Endothelial cell (in vitro differentiated cells): ENCODE results near the gene CMIP. TPM values are rescaled to one million over a fixed set of nuclear protein-coding genes. Genes with fewer than 3 reads are reported as not detected.
A peak's percentile ranks its signal among the peaks of the same experiment; 100 is the strongest.

Source experiments
- DNase-seq: peaks from one replicate; pipeline ENCODE4 v3.0.0; 2021; ENCODE audit warnings: low spot score
- H3K27ac Mint-ChIP-seq: one replicate; pipeline ENCODE4 v1.8.0; 2021; ENCODE audit warnings: mixed read lengths, inconsistent platforms; ENCODE audit not compliant: unreplicated experiment
- H3K27me3 Mint-ChIP-seq: one replicate; pipeline ENCODE4 v1.8.0; 2021; ENCODE audit warnings: mild to moderate bottlenecking, moderate library complexity, mixed read lengths, inconsistent platforms; ENCODE audit not compliant: unreplicated experiment
- H3K36me3 Mint-ChIP-seq: one replicate; pipeline ENCODE4 v1.8.0; 2021; ENCODE audit warnings: mild to moderate bottlenecking, low read depth, mixed read lengths, inconsistent platforms; ENCODE audit not compliant: unreplicated experiment
- H3K4me1 Mint-ChIP-seq: one replicate; pipeline ENCODE4 v1.8.0; 2021; ENCODE audit warnings: mild to moderate bottlenecking, mixed read lengths, inconsistent platforms; ENCODE audit not compliant: unreplicated experiment
- H3K4me3 Mint-ChIP-seq: one replicate; pipeline ENCODE4 v1.8.0; 2021; ENCODE audit warnings: mild to moderate bottlenecking, mixed read lengths, inconsistent platforms; ENCODE audit not compliant: unreplicated experiment
- H3K9me3 Mint-ChIP-seq: one replicate; pipeline ENCODE4 v1.8.0; 2021; ENCODE audit warnings: mixed read lengths, inconsistent platforms; ENCODE audit not compliant: unreplicated experiment
- total RNA-seq: library from RNA; stranded (reverse); fragmentation: NEBNext Ultra II Directional; extraction: Animal tissue kit (Norgen Biotek cat#: 25700); gene quantifications from one replicate; pipeline ENCODE4 v1.2.1, GENCODE V29; 2021; ENCODE audit not compliant: unreplicated experiment
- TF ChIP-seq, protein P1 (sequence below): fragments of 200-600 bp; sonication (generic); IDR thresholded peaks from one replicate; pipeline ENCODE4 v1.5.0; 2021; ENCODE audit warnings: antibody characterized with exemption; ENCODE audit not compliant: unreplicated experiment

The CMIP gene
- total RNA-seq, 1 donor from 2014 or later, result 98.9 TPM

DNA sequence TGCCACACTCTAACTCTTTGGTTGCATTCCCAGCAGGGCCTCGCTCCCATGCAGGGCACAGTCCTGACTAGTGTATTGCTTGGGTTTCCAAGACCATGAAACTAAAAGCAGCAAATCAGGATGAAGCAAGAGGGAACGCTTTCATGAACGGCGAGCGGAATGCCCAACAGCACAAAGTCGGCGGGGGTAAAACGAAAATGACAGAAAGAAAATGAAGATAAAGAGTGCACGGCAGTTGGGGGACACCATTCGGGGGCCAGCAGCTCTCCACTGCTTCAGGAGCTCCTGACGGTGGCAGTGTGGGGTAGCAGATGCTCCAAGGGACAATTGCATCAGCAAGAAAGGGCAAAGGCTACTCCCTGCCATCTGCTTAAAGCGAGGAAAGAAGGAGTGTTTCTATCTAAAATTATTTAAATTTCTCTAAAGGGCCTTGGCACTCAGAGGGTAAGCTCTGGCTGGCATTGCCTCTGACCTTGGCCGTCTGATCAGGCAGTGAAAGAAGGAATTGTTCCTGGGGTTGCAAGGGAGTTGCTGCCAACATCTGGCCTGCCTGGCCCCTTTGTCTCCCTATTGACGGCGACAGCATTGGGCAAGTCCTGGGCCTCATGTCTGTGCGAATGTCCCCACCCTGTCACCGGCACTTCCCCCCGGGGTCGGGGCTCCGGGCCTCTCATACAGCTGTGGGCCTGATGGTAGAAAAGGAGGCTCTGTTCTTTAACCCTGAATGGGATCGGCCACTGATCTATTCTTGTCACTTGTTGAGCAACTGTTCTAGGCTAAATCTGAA lies 138.2 kb downstream of the CMIP start:
- H3K27ac Mint-ChIP-seq, result peak overlapping the region; percentile 4
- DNase-seq, result no peak
- H3K4me3 Mint-ChIP-seq, result peak overlapping the region; percentile 4
- H3K36me3 Mint-ChIP-seq, result peaks cover 10% of the 10 kb centered on the region
- peaks cover 27% of the 10 kb centered on the region for H3K27me3 Mint-ChIP-seq
- H3K4me1 Mint-ChIP-seq, result peaks cover 20% of the 10 kb centered on the region
- TF ChIP-seq, protein P1, sequence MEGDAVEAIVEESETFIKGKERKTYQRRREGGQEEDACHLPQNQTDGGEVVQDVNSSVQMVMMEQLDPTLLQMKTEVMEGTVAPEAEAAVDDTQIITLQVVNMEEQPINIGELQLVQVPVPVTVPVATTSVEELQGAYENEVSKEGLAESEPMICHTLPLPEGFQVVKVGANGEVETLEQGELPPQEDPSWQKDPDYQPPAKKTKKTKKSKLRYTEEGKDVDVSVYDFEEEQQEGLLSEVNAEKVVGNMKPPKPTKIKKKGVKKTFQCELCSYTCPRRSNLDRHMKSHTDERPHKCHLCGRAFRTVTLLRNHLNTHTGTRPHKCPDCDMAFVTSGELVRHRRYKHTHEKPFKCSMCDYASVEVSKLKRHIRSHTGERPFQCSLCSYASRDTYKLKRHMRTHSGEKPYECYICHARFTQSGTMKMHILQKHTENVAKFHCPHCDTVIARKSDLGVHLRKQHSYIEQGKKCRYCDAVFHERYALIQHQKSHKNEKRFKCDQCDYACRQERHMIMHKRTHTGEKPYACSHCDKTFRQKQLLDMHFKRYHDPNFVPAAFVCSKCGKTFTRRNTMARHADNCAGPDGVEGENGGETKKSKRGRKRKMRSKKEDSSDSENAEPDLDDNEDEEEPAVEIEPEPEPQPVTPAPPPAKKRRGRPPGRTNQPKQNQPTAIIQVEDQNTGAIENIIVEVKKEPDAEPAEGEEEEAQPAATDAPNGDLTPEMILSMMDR, result no peak
- H3K9me3 Mint-ChIP-seq, result no peaks in the 10 kb centered on the region

DNA sequence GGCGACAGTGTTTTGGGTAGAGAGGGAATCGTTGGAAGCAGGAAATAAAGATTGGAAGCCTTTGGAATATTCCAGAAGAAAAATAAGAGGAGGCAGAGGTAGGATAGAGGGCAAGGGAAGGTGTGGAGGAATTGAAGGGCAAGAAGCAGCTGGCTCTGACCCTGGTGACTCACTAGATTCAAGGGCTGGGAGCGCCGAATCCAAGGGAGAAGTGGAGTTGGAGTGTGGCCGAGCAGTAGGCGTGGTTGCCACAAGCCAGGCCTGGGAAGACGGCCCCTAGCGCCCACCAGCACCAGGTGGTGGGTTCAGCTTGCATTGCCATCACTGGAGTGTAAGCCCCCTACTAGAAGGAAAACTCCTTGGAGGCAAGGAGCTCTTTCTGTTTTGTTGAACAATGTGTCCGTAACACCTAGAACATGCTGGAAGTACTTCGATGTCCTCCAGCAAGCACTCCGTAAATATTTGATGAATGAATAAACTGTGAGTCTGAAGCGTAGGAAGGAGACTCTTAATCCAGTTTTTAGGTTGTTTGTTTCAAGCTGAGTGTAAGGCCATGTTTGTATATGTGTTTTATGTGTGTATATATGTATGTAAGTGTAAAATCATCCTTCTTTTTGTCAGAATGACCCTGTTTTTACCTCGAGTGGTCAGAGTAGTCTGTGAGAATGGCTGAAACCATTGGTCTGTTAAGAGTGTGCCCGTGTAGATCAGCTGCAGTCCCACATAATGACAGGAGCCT lies 139.5 kb downstream of the CMIP start:
- peaks cover 10% of the 10 kb centered on the region for H3K36me3 Mint-ChIP-seq
- H3K4me3 Mint-ChIP-seq, result no peak overlapping the region
- no peaks in the 10 kb centered on the region for H3K9me3 Mint-ChIP-seq
- H3K4me1 Mint-ChIP-seq, result peaks cover 32% of the 10 kb centered on the region
- H3K27ac Mint-ChIP-seq, result no peak overlapping the region
- TF ChIP-seq, protein P1, result no peak
- DNase-seq, result no peak
- H3K27me3 Mint-ChIP-seq, result peaks cover 27% of the 10 kb centered on the region

GRCh38 chr16:81585785-81586184 lies 141.2 kb downstream of the CMIP start:
- TF ChIP-seq, protein P1, result peak; percentile 43
- peaks cover 42% of the 10 kb centered on the region for H3K4me1 Mint-ChIP-seq
- no peak overlapping the region for H3K4me3 Mint-ChIP-seq
- peak; percentile 46 for DNase-seq
- H3K27ac Mint-ChIP-seq, result peak overlapping the region; percentile 77
- H3K36me3 Mint-ChIP-seq, result peaks cover 12% of the 10 kb centered on the region
- no peaks in the 10 kb centered on the region for H3K9me3 Mint-ChIP-seq
- peaks cover 27% of the 10 kb centered on the region for H3K27me3 Mint-ChIP-seq

DNA sequence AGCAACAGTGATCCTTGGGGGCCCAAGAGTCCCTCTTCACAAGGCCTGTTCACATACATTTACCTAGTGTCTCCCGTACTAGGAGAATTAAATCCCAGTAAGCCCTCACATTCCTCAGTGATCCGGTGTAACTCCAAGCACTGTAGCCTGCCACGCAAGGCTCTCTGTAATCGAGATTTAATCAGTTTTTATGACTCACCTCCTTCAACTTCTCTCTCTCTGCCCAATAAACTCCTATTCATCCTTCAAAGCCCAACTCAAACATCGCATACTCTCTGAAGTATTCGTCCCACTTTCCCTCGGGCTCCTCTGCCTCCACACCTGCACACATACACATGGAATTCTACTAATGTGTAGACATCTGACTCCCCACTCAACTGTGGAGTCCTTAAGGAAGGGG lies 141.8 kb downstream of the CMIP start:
- Mint-ChIP-seq H3K36me3 (peaks cover 16% of the 10 kb centered on the region), H3K4me3 (no peak overlapping the region), H3K4me1 (peaks cover 40% of the 10 kb centered on the region), H3K27me3 (peaks cover 27% of the 10 kb centered on the region), H3K27ac (no peak overlapping the region), H3K9me3 (no peaks in the 10 kb centered on the region)
- TF ChIP-seq, protein P1, result no peak
- DNase-seq, result no peak
